ENCODE data around the gene CLASP2.

GRCh38 chr3:33737146-33737545, 19.1 kb upstream of the CLASP2 start:
- no peak for TF ChIP-seq CTCF (conservative IDR thresholded peaks at IDR 0.05)
- TF ChIP-seq EZH2 (IDR thresholded peaks at IDR 0.05; ENCODE audit: low read depth) = no peak
